MM.1S (cell line): ENCODE measurements around the gene PGLYRP3.
A peak's percentile ranks its signal among the peaks of the same experiment; 100 is the strongest.

Experiments used
- DNase-seq: peaks from one replicate; pipeline ENCODE4 v3.0.0-alpha.2; 2015
- H2AFZ ChIP-seq: fragments of 300-600 bp; sonication (generic); 2 replicates; pipeline ENCODE4 v1.6.0; 2016; ENCODE audit warnings: antibody characterized with exemption, low read length
- H3F3A ChIP-seq: fragments of 300-600 bp; sonication (generic); 2 replicates; pipeline ENCODE4 v1.6.1; 2016; ENCODE audit warnings: mild to moderate bottlenecking, antibody characterized with exemption, low read length, moderate library complexity, mixed read lengths; ENCODE audit not compliant: insufficient read depth
- H3K27ac ChIP-seq: fragments of 300-600 bp; sonication (generic); 2 replicates; pipeline ENCODE4 v1.5.1; 2016; ENCODE audit warnings: mild to moderate bottlenecking, low read length
- H3K27me3 ChIP-seq: fragments of 300-600 bp; sonication (generic); replicated peaks from 2 replicates; pipeline ENCODE4 v1.6.0; 2016; ENCODE audit warnings: low read length; ENCODE audit not compliant: insufficient read depth
- H3K36me3 ChIP-seq: fragments of 300-600 bp; sonication (generic); replicated peaks from 2 replicates; pipeline ENCODE4 v1.6.1; 2016; ENCODE audit warnings: mild to moderate bottlenecking, low read length, mixed read lengths; ENCODE audit not compliant: insufficient read depth
- H3K4me1 ChIP-seq: fragments of 300-600 bp; sonication (generic); 2 replicates; pipeline ENCODE4 v1.6.1; 2016; ENCODE audit warnings: low read length, mixed read lengths
- H3K4me2 ChIP-seq: fragments of 300-600 bp; sonication (generic); 2 replicates; pipeline ENCODE4 v1.6.0; 2016; ENCODE audit warnings: low read depth, low read length
- H3K4me3 ChIP-seq: fragments of 300-600 bp; sonication (generic); 2 replicates; pipeline ENCODE4 v1.5.1; 2016; ENCODE audit warnings: low read length, mixed read lengths
- H3K79me2 ChIP-seq: fragments of 300-600 bp; sonication (generic); 2 replicates; pipeline ENCODE4 v1.6.1; 2016; ENCODE audit warnings: mixed run types, low read length, mixed read lengths
- H3K9ac ChIP-seq: fragments of 300-600 bp; sonication (generic); 2 replicates; pipeline ENCODE4 v1.6.1; 2016; ENCODE audit warnings: low read length, mixed read lengths
- H3K9me2 ChIP-seq: fragments of 300-600 bp; sonication (generic); replicated peaks from 2 replicates; pipeline ENCODE4 v1.6.1; 2016; ENCODE audit warnings: mild to moderate bottlenecking, low read length, mixed read lengths; ENCODE audit not compliant: insufficient read depth
- H3K9me3 ChIP-seq: fragments of 300-600 bp; sonication (generic); replicated peaks from 2 replicates; pipeline ENCODE4 v1.6.1; 2016; ENCODE audit warnings: mild to moderate bottlenecking, low read length, mixed read lengths; ENCODE audit not compliant: insufficient read depth
- H4K20me1 ChIP-seq: fragments of 300-600 bp; sonication (generic); 2 replicates; pipeline ENCODE4 v1.6.1; 2016; ENCODE audit warnings: mild to moderate bottlenecking, low read length, moderate library complexity, mixed read lengths; ENCODE audit not compliant: insufficient read depth
- EZH2 ChIP-seq: fragments of 300-600 bp; sonication (generic); optimal IDR thresholded peaks from 2 replicates; pipeline ENCODE3; 2017; ENCODE audit warnings: low read depth, mild to moderate bottlenecking, antibody characterized with exemption, low read length, mixed read lengths
- EZH2phosphoT487 ChIP-seq: fragments of 300-600 bp; sonication (generic); IDR thresholded peaks from 2 replicates; pipeline ENCODE4 v1.6.1; 2018; ENCODE audit warnings: antibody characterized with exemption, low read length
- TF ChIP-seq, protein P1 (sequence below): fragments of 300-600 bp; sonication (generic); IDR thresholded peaks from 2 replicates; pipeline ENCODE4 v1.5.1; 2016; ENCODE audit warnings: antibody characterized with exemption, low read length, mixed read lengths

PGLYRP3 gene

DNA sequence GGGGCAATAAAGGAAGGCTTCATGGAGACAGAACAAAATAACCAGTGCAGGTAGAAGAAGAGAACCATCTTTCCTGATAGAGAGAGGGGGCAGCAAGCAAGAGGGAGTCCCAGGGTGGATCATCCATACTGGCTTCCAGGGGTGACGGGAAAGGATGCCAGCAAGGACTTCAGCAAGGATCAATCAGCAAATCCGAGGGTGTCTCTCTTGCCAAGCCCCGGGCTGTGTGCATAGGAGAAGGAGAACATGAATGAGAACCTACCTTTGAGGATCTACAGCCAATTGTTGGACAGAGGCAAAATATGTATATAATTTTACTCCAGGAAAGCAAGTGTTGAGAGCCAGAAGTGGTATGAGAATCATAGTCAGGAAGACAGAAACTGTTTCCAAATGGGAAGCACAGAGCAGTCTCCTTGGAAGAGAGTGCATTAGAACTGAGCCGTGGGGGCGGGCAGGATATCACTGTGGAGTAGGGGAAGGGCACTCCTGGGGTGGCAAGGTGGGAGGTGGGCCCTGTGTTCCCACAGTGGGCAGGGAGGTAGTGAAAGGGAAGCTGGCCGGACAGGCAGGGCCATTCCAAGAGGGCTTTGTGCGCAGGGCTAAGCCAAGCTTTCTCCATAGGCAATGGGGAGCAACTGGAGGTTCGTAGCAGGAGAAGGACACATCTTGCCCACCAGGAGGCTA lies 43.8 kb upstream of the PGLYRP3 start:
- no peaks in the 10 kb centered on the region for H4K20me1 ChIP-seq
- no peaks in the 10 kb centered on the region for H3K79me2 ChIP-seq
- no peaks in the 10 kb centered on the region for H3K36me3 ChIP-seq
- H3K9me2 ChIP-seq: no peaks in the 10 kb centered on the region
- no peaks in the 10 kb centered on the region for H3K9me3 ChIP-seq
- no peak overlapping the region for H3K4me3 ChIP-seq
- no peak for TF ChIP-seq EZH2phosphoT487
- TF ChIP-seq, protein P1, sequence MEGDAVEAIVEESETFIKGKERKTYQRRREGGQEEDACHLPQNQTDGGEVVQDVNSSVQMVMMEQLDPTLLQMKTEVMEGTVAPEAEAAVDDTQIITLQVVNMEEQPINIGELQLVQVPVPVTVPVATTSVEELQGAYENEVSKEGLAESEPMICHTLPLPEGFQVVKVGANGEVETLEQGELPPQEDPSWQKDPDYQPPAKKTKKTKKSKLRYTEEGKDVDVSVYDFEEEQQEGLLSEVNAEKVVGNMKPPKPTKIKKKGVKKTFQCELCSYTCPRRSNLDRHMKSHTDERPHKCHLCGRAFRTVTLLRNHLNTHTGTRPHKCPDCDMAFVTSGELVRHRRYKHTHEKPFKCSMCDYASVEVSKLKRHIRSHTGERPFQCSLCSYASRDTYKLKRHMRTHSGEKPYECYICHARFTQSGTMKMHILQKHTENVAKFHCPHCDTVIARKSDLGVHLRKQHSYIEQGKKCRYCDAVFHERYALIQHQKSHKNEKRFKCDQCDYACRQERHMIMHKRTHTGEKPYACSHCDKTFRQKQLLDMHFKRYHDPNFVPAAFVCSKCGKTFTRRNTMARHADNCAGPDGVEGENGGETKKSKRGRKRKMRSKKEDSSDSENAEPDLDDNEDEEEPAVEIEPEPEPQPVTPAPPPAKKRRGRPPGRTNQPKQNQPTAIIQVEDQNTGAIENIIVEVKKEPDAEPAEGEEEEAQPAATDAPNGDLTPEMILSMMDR: no peak
- TF ChIP-seq EZH2: no peak
- H3K4me2 ChIP-seq: no peak overlapping the region
- H2AFZ ChIP-seq: no peak overlapping the region
- H3K4me1 ChIP-seq: 0 out of 2 replicates have a peak, but pooled peaks cover 3% of the 10 kb centered on the region
- no peak overlapping the region for H3K27ac ChIP-seq
- H3F3A ChIP-seq: no peaks in the 10 kb centered on the region
- H3K27me3 ChIP-seq: no peaks in the 10 kb centered on the region
- no peak overlapping the region for H3K9ac ChIP-seq
- DNase-seq: no peak

GRCh38 chr1:153355445-153356071 lies 42.8 kb upstream of the PGLYRP3 start:
- H3K36me3 ChIP-seq: no peaks in the 10 kb centered on the region
- 0 out of 2 replicates have a peak, but pooled peaks cover 3% of the 10 kb centered on the region for H3K4me1 ChIP-seq
- no peaks in the 10 kb centered on the region for H3K9me3 ChIP-seq
- H3K4me3 ChIP-seq: no peak overlapping the region
- H3K9ac ChIP-seq: no peak overlapping the region
- no peak overlapping the region for H3K27ac ChIP-seq
- no peak overlapping the region for H3K4me2 ChIP-seq
- H4K20me1 ChIP-seq: no peaks in the 10 kb centered on the region
- H3K9me2 ChIP-seq: no peaks in the 10 kb centered on the region
- no peak overlapping the region for H2AFZ ChIP-seq
- no peaks in the 10 kb centered on the region for H3F3A ChIP-seq
- TF ChIP-seq EZH2phosphoT487 (no peak), EZH2 (no peak)
- TF ChIP-seq, protein P1: peak; percentile 75
- peak; percentile 74 for DNase-seq
- no peaks in the 10 kb centered on the region for H3K79me2 ChIP-seq
- H3K27me3 ChIP-seq: peaks cover 8% of the 10 kb centered on the region; the same call in 1 of the 2 replicates

DNA sequence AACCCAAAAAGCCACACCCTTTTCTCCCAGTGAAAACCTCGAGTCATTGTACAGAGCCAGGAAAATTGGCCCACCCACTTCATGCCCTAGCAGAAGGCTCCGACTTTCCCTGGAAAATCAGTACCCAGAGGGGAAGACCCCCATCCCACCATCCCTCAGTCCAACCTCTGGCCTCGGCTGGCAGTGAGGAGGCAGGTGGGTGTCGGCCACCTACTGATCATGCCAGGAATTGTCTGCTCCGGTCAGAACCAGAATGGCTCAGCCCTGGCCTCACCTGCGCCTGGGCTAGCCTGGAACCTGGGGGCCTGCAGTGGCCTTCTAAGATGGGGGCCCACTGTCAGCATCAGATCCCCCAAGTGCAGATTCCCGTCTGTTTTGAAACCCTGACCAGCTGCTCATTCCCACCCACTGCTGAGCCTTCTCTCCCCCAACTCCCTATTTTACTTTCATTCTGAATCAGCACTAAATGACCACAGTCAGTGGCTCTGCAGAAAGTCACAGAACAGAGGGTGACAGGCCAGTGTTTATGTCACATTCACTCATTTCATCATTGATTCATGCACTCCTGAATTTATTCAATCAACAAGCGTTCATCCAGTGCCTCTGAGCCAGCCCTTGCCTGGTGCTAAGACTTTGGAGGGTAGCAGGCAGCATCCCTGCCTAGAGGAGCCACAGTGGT lies 41.9 kb upstream of the PGLYRP3 start:
- peaks cover 8% of the 10 kb centered on the region; the same call in 1 of the 2 replicates for H3K27me3 ChIP-seq
- no peak overlapping the region for H3K27ac ChIP-seq
- H3K4me3 ChIP-seq: no peak overlapping the region
- no peak overlapping the region for H3K4me2 ChIP-seq
- no peaks in the 10 kb centered on the region for H4K20me1 ChIP-seq
- DNase-seq: no peak
- H3F3A ChIP-seq: no peaks in the 10 kb centered on the region
- 0 out of 2 replicates have a peak, but pooled peaks cover 3% of the 10 kb centered on the region for H3K4me1 ChIP-seq
- no peaks in the 10 kb centered on the region for H3K79me2 ChIP-seq
- H3K9ac ChIP-seq: no peak overlapping the region
- no peak overlapping the region for H2AFZ ChIP-seq
- no peak for TF ChIP-seq EZH2phosphoT487
- TF ChIP-seq EZH2: no peak
- TF ChIP-seq, protein P1: no peak; the same call in 1 of the 2 replicates
- H3K9me2 ChIP-seq: no peaks in the 10 kb centered on the region
- H3K9me3 ChIP-seq: no peaks in the 10 kb centered on the region
- no peaks in the 10 kb centered on the region for H3K36me3 ChIP-seq
